ENCODE results near the gene TMX4. TPM values are rescaled to one million over a fixed set of nuclear protein-coding genes. Genes with fewer than 3 reads are reported as not detected.

TMX4 gene
- total and polyA plus RNA-seq, 3 donors from 2014 or later = 236 to 290 (median 236) TPM

GRCh38 chr20:7930343-7930742 is 89.2 kb downstream of the TMX4 start:
- H3K9me3 ChIP-seq = no peaks in the 10 kb centered on the region
- H3K4me3 ChIP-seq = no peak overlapping the region
- no peak overlapping the region for H3K27ac ChIP-seq
- no peak for DNase-seq
- intact Hi-C loops (cut with DNase I; ENCODE audit: low total_unique reads) = no loop called here
- no peaks in the 10 kb centered on the region for H3K27me3 ChIP-seq
- no peaks in the 10 kb centered on the region for H3K4me1 ChIP-seq
- H3K36me3 ChIP-seq (ENCODE audit: low read depth, missing control alignments) = no peaks in the 10 kb centered on the region
- TF ChIP-seq POLR2A (IDR thresholded peaks at IDR 0.05) = no peak
- no peak for TF ChIP-seq CTCF (IDR thresholded peaks at IDR 0.05)

Other genes with a start within 250 kb of the TMX4 start
- gene HAO1, start 79.3 kb downstream of the TMX4 start, total RNA-seq = under 1 TPM in 1 of 2 donors, not detected in 1; 0.16 TPM
- gene HAO1, start 79.3 kb downstream of the TMX4 start, polyA plus RNA-seq (ENCODE audit: insufficient read depth, low read depth, low replicate concordance) = not detected
- gene PLCB1, start 112.5 kb upstream of the TMX4 start, total RNA-seq = 1 to 10 TPM; 8.2 to 9.8 TPM
- gene PLCB1, start 112.5 kb upstream of the TMX4 start, polyA plus RNA-seq (ENCODE audit: insufficient read depth, low read depth, low replicate concordance) = 3.1 TPM

Data from testis (tissue), 3 donors.